ENCODE measurements around the gene LRRC8D. TPM values are rescaled to one million over a fixed set of nuclear protein-coding genes. Genes with fewer than 3 reads are reported as not detected.
"Not testable (repeated sequence)": the region's sequence is repeated elsewhere in the genome, so short reads cannot be mapped to it uniquely, and the experiment has no call there.

Gene LRRC8D
- total RNA-seq, 1 experiment from 2014 or later: 16.1 TPM

GRCh38 chr1:89982846-89983245 lies 162.0 kb downstream of the LRRC8D start:
- not testable (repeated sequence) for H3K27ac ChIP-seq; H3K4me1 ChIP-seq; DNase-seq; H3K4me3 ChIP-seq; H3K27me3 ChIP-seq; H3K9me3 ChIP-seq (replicated peaks); H3K36me3 ChIP-seq

GRCh38 chr1:89984564-89985116 lies 163.8 kb downstream of the LRRC8D start:
- H3K27ac ChIP-seq; H3K36me3 ChIP-seq; H3K27me3 ChIP-seq; H3K9me3 ChIP-seq (replicated peaks); DNase-seq; H3K4me1 ChIP-seq; H3K4me3 ChIP-seq: not testable (repeated sequence)

GRCh38 chr1:89986020-89986419 lies 165.2 kb downstream of the LRRC8D start:
- Histone ChIP-seq H3K27me3 (no peaks in the 10 kb centered on the region), H3K36me3 (no peaks in the 10 kb centered on the region; the same call in 1 of the 2 replicates), H3K9me3 (replicated peaks) (no peaks in the 10 kb centered on the region), H3K4me3 (no peak overlapping the region), H3K27ac (no peak overlapping the region), H3K4me1 (peaks cover 4% of the 10 kb centered on the region; the same call in 1 of the 2 replicates)
- DNase-seq: no peak

Other genes starting within 250 kb of the LRRC8D start
- gene LRRC8C, start 187.9 kb upstream of the LRRC8D start, total RNA-seq (2014; rRNA removed; shearing (Covaris generic)): 3.4 and 3.6 TPM in 2 replicates
- gene ZNF326, start 174.1 kb downstream of the LRRC8D start, total RNA-seq (2014; rRNA removed; shearing (Covaris generic)): 20.6 and 25.8 TPM in 2 replicates